ENCODE results near the gene CEP164.

The CEP164 gene

GRCh38 chr11:117421041-117421440, 93.4 kb downstream of the CEP164 start:
- no peak for DNase-seq (ENCODE audit: low spot score)

GRCh38 chr11:117421476-117421875, 93.8 kb downstream of the CEP164 start:
- no peak for DNase-seq (ENCODE audit: low spot score)

- no peak for DNase-seq (ENCODE audit: low spot score)
Observed at GRCh38 chr11:117423046-117423575, 95.5 kb downstream of the CEP164 start.

GRCh38 chr11:117424781-117425180, 97.1 kb downstream of the CEP164 start:
- no peak for DNase-seq (ENCODE audit: low spot score)

GRCh38 chr11:117425679-117426296, 98.1 kb downstream of the CEP164 start:
- no peak for DNase-seq (ENCODE audit: low spot score)

- peak; percentile 77 for DNase-seq (ENCODE audit: low spot score)
Observed at GRCh38 chr11:117426297-117426685, 98.6 kb downstream of the CEP164 start.

GRCh38 chr11:117426941-117427340, 99.3 kb downstream of the CEP164 start:
- no peak for DNase-seq (ENCODE audit: low spot score)

- DNase-seq (ENCODE audit: low spot score): no peak
Observed at GRCh38 chr11:117427356-117427874, 99.8 kb downstream of the CEP164 start.

GRCh38 chr11:117428186-117428855, 100.7 kb downstream of the CEP164 start:
- no peak for DNase-seq (ENCODE audit: low spot score)

- no peak for DNase-seq (ENCODE audit: low spot score)
Observed at GRCh38 chr11:117428856-117429229, 101.2 kb downstream of the CEP164 start.

- DNase-seq (ENCODE audit: low spot score): no peak
Observed at GRCh38 chr11:117430293-117430955, 102.8 kb downstream of the CEP164 start.

GRCh38 chr11:117431436-117431835, 103.8 kb downstream of the CEP164 start:
- no peak for DNase-seq (ENCODE audit: low spot score)

- DNase-seq (ENCODE audit: low spot score): no peak
Observed at GRCh38 chr11:117433717-117434116, 106.1 kb downstream of the CEP164 start.

- no peak for DNase-seq (ENCODE audit: low spot score)
Observed at GRCh38 chr11:117434481-117434880, 106.8 kb downstream of the CEP164 start.

- no peak for DNase-seq (ENCODE audit: low spot score)
Observed at GRCh38 chr11:117435326-117435725, 107.7 kb downstream of the CEP164 start.

GRCh38 chr11:117437041-117437790, 109.6 kb downstream of the CEP164 start:
- no peak for DNase-seq (ENCODE audit: low spot score)

- DNase-seq (ENCODE audit: low spot score): no peak
Observed at GRCh38 chr11:117437791-117438130, 110.1 kb downstream of the CEP164 start.

GRCh38 chr11:117438371-117439000, 110.8 kb downstream of the CEP164 start:
- DNase-seq (ENCODE audit: low spot score): no peak

GRCh38 chr11:117439256-117439655, 111.6 kb downstream of the CEP164 start:
- no peak for DNase-seq (ENCODE audit: low spot score)

GRCh38 chr11:117440258-117440657, 112.6 kb downstream of the CEP164 start:
- no peak for DNase-seq (ENCODE audit: low spot score)

GRCh38 chr11:117441146-117441975, 113.7 kb downstream of the CEP164 start:
- DNase-seq (ENCODE audit: low spot score): no peak

Data from COLO829 (cell line).